CD4-positive, alpha-beta T cell (primary cell): ENCODE results near the gene GBGT1. TPM values are rescaled to one million over a fixed set of nuclear protein-coding genes. Genes with fewer than 3 reads are reported as not detected.
A peak's percentile ranks its signal among the peaks of the same experiment; 100 is the strongest.

Experiments
- ATAC-seq: fragments of 200-7000 bp; cut with Tn5 transposase; one replicate; pipeline ENCODE4 v1.10.0; 2022; ENCODE audit warnings: mild to moderate bottlenecking; ENCODE audit not compliant: poor library complexity
- CTCF ChIA-PET: fragments of 350-600 bp; sonication (Branson Sonifier 250); formaldehyde crosslinking; loops from one replicate; lab custom pipeline; 2021; ENCODE audit warnings: antibody characterized with exemption, inconsistent platforms; lab: Charles Lee
- POLR2A ChIA-PET: fragments of 350-600 bp; sonication (Branson Sonifier 250); formaldehyde crosslinking; loops from one replicate; lab custom pipeline; 2021; ENCODE audit warnings: antibody characterized with exemption, inconsistent platforms; lab: Charles Lee
- DNase-seq, 14 experiments: peaks; one replicate each; pipeline ENCODE4 v3.0.0-alpha.2; 2013 to 2020; ENCODE audit warnings: mixed read lengths in 2 of 14
- H3K27ac ChIP-seq, 2 donors: one replicate each; pipeline versions ENCODE4 v1.5.1 to v1.7.0; 2013; ENCODE audit warnings: low read length in 2 of 2, low read depth in 1 of 2, mild to moderate bottlenecking in 1 of 2
- H3K27me3 ChIP-seq, 2 experiments: 1 replicate in 1 of 2; 2 replicates in 1 of 2; pipeline versions ENCODE4 v1.6.1 to v1.7.0; 2013; ENCODE audit warnings: low read length in 2 of 2, control low read depth in 1 of 2, mild to moderate bottlenecking in 1 of 2, moderate library complexity in 1 of 2; ENCODE audit not compliant: insufficient read depth in 2 of 2, control insufficient read depth in 1 of 2
- H3K36me3 ChIP-seq: one replicate; pipeline ENCODE4 v1.6.1; 2013; ENCODE audit warnings: low read length, control low read depth; ENCODE audit not compliant: insufficient read depth
- H3K4me1 ChIP-seq: one replicate; pipeline ENCODE4 v1.6.1; 2013; ENCODE audit warnings: low read length, control low read depth; ENCODE audit not compliant: insufficient read depth
- H3K4me3 ChIP-seq: one replicate; pipeline ENCODE4 v1.5.1; 2013; ENCODE audit warnings: mild to moderate bottlenecking, low read length, moderate library complexity
- H3K9me3 ChIP-seq, 2 experiments: 1 replicate in 1 of 2; 2 replicates in 1 of 2; pipeline versions ENCODE4 v1.6.1 to v1.7.0; 2013; ENCODE audit warnings: low read length in 2 of 2, mild to moderate bottlenecking in 2 of 2, control low read depth in 1 of 2, moderate library complexity in 1 of 2; ENCODE audit not compliant: control insufficient read depth in 1 of 2, insufficient read depth in 1 of 2
- H3K27ac Mint-ChIP-seq: one replicate; pipeline ENCODE4 v1.8.0; 2020; ENCODE audit warnings: mixed read lengths
- H3K27me3 Mint-ChIP-seq: one replicate; pipeline ENCODE4 v1.8.0; 2021; ENCODE audit warnings: mixed read lengths
- H3K36me3 Mint-ChIP-seq: one replicate; pipeline ENCODE4 v1.8.0; 2021; ENCODE audit warnings: low read depth, mixed read lengths
- H3K4me1 Mint-ChIP-seq: one replicate; pipeline ENCODE4 v1.8.0; 2021; ENCODE audit warnings: low read depth, mixed read lengths
- H3K4me3 Mint-ChIP-seq: one replicate; pipeline ENCODE4 v1.8.0; 2020; ENCODE audit warnings: mild to moderate bottlenecking, mixed read lengths
- H3K9me3 Mint-ChIP-seq: one replicate; pipeline ENCODE4 v1.8.0; 2020; ENCODE audit warnings: mixed read lengths
- CTCF ChIP-seq: fragments of 200-600 bp; IDR thresholded peaks from one replicate; pipeline ENCODE4 v1.8.0; 2022; ENCODE audit warnings: antibody characterized with exemption, mild to moderate bottlenecking
- intact Hi-C, 2 experiments: fragments of 100-400 bp; cut with DNase I in 1 of 2; cut with micrococcal nuclease in 1 of 2; formaldehyde crosslinking; loops; one replicate each; pipeline versions ENCODE4 v1.15.1 to v1.9.0; 2023 to 2025; cut with DNase I, micrococcal nuclease
- total RNA-seq, 174 experiments: library from RNA in 2 of 174; stranded (reverse) in 2 of 174; gene quantifications; one replicate each; pipeline ENCODE4 v1.2.3 and lab custom pipeline; 2021 to 2026

GBGT1 gene
- total RNA-seq, 2 experiments from 2014 or later = 1.3 to 1.8 TPM

GRCh38 chr9:133113949-133114885 is 49.5 kb downstream of the GBGT1 start:
- CTCF ChIA-PET = interaction anchor here (1.0 kb wide), 1 partner anchor 30 kb away, joined by 5 read pairs; no protein-coding TSS in a partner anchor
- no peaks in the 10 kb centered on the region for H3K9me3 Mint-ChIP-seq
- H3K36me3 Mint-ChIP-seq = peaks cover 43% of the 10 kb centered on the region
- no peaks in the 10 kb centered on the region for H3K27me3 Mint-ChIP-seq
- H3K9me3 ChIP-seq = no peaks in the 10 kb centered on the region
- TF ChIP-seq CTCF = no peak
- POLR2A ChIA-PET = interaction anchor here (1.4 to 1.6 kb wide), 2 partner anchors 8 to 30 kb away, joined by 3 to 7 read pairs; no protein-coding TSS in a partner anchor
- H3K4me1 ChIP-seq = peaks cover 75% of the 10 kb centered on the region
- no peaks in the 10 kb centered on the region for H3K27me3 ChIP-seq
- peaks cover 38% of the 10 kb centered on the region for H3K4me1 Mint-ChIP-seq
- intact Hi-C loops = no loop called here
- ATAC-seq = peak; percentile 9
- H3K27ac ChIP-seq = no peak overlapping the region
- H3K4me3 Mint-ChIP-seq = no peak overlapping the region
- no peak overlapping the region for H3K4me3 ChIP-seq
- DNase-seq = no peak
- H3K27ac Mint-ChIP-seq = peak overlapping the region; percentile 81
- H3K36me3 ChIP-seq = peaks cover 51% of the 10 kb centered on the region

- H3K36me3 Mint-ChIP-seq = peaks cover 39% of the 10 kb centered on the region
- peaks cover 59% of the 10 kb centered on the region for H3K36me3 ChIP-seq
- peaks cover 67% of the 10 kb centered on the region for H3K4me1 ChIP-seq
- no peaks in the 10 kb centered on the region for H3K27me3 Mint-ChIP-seq
- H3K9me3 ChIP-seq = no peaks in the 10 kb centered on the region
- POLR2A ChIA-PET = no interaction called here
- intact Hi-C loops = no loop called here
- H3K4me1 Mint-ChIP-seq = peaks cover 29% of the 10 kb centered on the region
- no peaks in the 10 kb centered on the region for H3K9me3 Mint-ChIP-seq
- no peak overlapping the region for H3K4me3 ChIP-seq
- H3K27me3 ChIP-seq = no peaks in the 10 kb centered on the region
- ATAC-seq (no peak), DNase-seq (peak in 2 of 14 experiments; percentile 57 to 67)
- CTCF ChIA-PET = interaction anchor here (1.0 to 2.3 kb wide), 3 partner anchors 31 to 91 kb away, joined by 4 to 6 read pairs (median 5); no protein-coding TSS in a partner anchor
- H3K27ac Mint-ChIP-seq = peak overlapping the region; percentile 80
- peak overlapping the region in 1 of 2 donors; percentile 18 for H3K27ac ChIP-seq
- TF ChIP-seq CTCF = no peak
- H3K4me3 Mint-ChIP-seq = no peak overlapping the region
Observed at GRCh38 chr9:133113163-133113948, 50.4 kb downstream of the GBGT1 start.

- Mint-ChIP-seq H3K36me3 (peaks cover 42% of the 10 kb centered on the region), H3K27me3 (no peaks in the 10 kb centered on the region), H3K4me3 (no peak overlapping the region), H3K4me1 (peaks cover 28% of the 10 kb centered on the region), H3K27ac (peak overlapping the region; percentile 80), H3K9me3 (no peaks in the 10 kb centered on the region)
- intact Hi-C loops = no loop called here
- Histone ChIP-seq H3K27ac (peak overlapping the region in 1 of 2 donors; percentile 18), H3K9me3 (no peaks in the 10 kb centered on the region), H3K36me3 (peaks cover 67% of the 10 kb centered on the region), H3K4me1 (peaks cover 59% of the 10 kb centered on the region), H3K27me3 (no peaks in the 10 kb centered on the region), H3K4me3 (no peak overlapping the region)
- POLR2A ChIA-PET = no interaction called here
- peak; percentile 48 for ATAC-seq
- peak in 5 of 14 experiments; percentile 30 to 90 (median 55) for DNase-seq
- TF ChIP-seq CTCF = no peak
- CTCF ChIA-PET = interaction anchor here (1.6 to 2.3 kb wide), 2 partner anchors 32 to 91 kb away, joined by 4 to 6 read pairs; no protein-coding TSS in a partner anchor
Observed at GRCh38 chr9:133112663-133113026, 51.1 kb downstream of the GBGT1 start.
